Raji (cell line): Measurements from ENCODE around the gene CPNE7.

Experiments
- POLR2A ChIP-seq: IDR thresholded peaks from 2 replicates; pipeline ENCODE4 v1.6.1; 2011; ENCODE audit warnings: low read depth, low read length, control low read depth; ENCODE audit not compliant: insufficient read depth

The CPNE7 gene

GRCh38 chr16:89575247-89576152, at the start of gene CPNE7:
CPNE7 (plus strand) TSS chr16:89575758; CDS start chr16:89575898, 140 bp downstream.
- TF ChIP-seq POLR2A = no peak

- no peak for TF ChIP-seq POLR2A
These were observed 46.5 kb upstream of the CPNE7 start for GRCh38 chr16:89529097-89529496.

- TF ChIP-seq POLR2A = no peak
These were observed 44.9 kb upstream of the CPNE7 start for GRCh38 chr16:89530401-89531381.

- TF ChIP-seq POLR2A = no peak
These were observed 43.6 kb upstream of the CPNE7 start for GRCh38 chr16:89531821-89532526.

GRCh38 chr16:89534252-89534756, 41.3 kb upstream of the CPNE7 start:
- TF ChIP-seq POLR2A = no peak

GRCh38 chr16:89536371-89536770, 39.2 kb upstream of the CPNE7 start:
- no peak for TF ChIP-seq POLR2A

GRCh38 chr16:89536886-89537548, 38.5 kb upstream of the CPNE7 start:
- TF ChIP-seq POLR2A = no peak

- no peak for TF ChIP-seq POLR2A
These were observed 38.0 kb upstream of the CPNE7 start for GRCh38 chr16:89537549-89537925.

GRCh38 chr16:89538286-89538685, 37.3 kb upstream of the CPNE7 start:
- TF ChIP-seq POLR2A = no peak

- TF ChIP-seq POLR2A = no peak
These were observed 35.0 kb upstream of the CPNE7 start for GRCh38 chr16:89540557-89540956.

- no peak for TF ChIP-seq POLR2A
These were observed 33.8 kb upstream of the CPNE7 start for GRCh38 chr16:89541792-89542191.

- TF ChIP-seq POLR2A = no peak
These were observed 31.4 kb upstream of the CPNE7 start for GRCh38 chr16:89544113-89544512.

- no peak for TF ChIP-seq POLR2A
These were observed 30.9 kb upstream of the CPNE7 start for GRCh38 chr16:89544713-89545043.

GRCh38 chr16:89545044-89545830, 30.3 kb upstream of the CPNE7 start:
- no peak for TF ChIP-seq POLR2A
